ENCODE data around the gene MBD3L2B. TPM values are rescaled to one million over a fixed set of nuclear protein-coding genes. Genes with fewer than 3 reads are reported as not detected.
"Not testable (repeated sequence)": the region's sequence is repeated elsewhere in the genome, so short reads cannot be mapped to it uniquely, and the experiment has no call there.

Gene MBD3L2B
- total RNA-seq = not detected in 2 replicates

- intact Hi-C loops (cut with micrococcal nuclease) = not testable (repeated sequence)
These were observed at the start of gene MBD3L2B for GRCh38 chr19:7021331-7021730. Gene MBD3L2B, minus strand, starts transcription at chr19:7021431. Its CDS starts 34 bp downstream, at chr19:7021397.

- intact Hi-C loops (cut with micrococcal nuclease) = loop anchor here (10.0 kb wide), 1 partner anchor 695 kb away; the partner anchor contains the start of genes ALKBH7 and PSPN
These were observed 48.6 kb upstream of the MBD3L2B start for GRCh38 chr19:7069904-7070226.

GRCh38 chr19:7069042-7069903 lies 48.0 kb upstream of the MBD3L2B start, which contains the start of gene ZNF557:
Gene ZNF557, plus strand, starts transcription at chr19:7069703. Its CDS starts 5,372 bp downstream, at chr19:7075075.
- intact Hi-C loops (cut with micrococcal nuclease) = loop anchor here (10.0 kb wide), 1 partner anchor 694 kb away; the partner anchor contains the start of genes ALKBH7 and PSPN

GRCh38 chr19:7068599-7068998 lies 47.4 kb upstream of the MBD3L2B start:
- intact Hi-C loops (cut with micrococcal nuclease) = loop anchor here (10.0 kb wide), 1 partner anchor 694 kb away; the partner anchor contains the start of genes ALKBH7 and PSPN

GRCh38 chr19:7067716-7068115 lies 46.5 kb upstream of the MBD3L2B start:
- intact Hi-C loops (cut with micrococcal nuclease) = loop anchor here (10.0 kb wide), 1 partner anchor 693 kb away; the partner anchor contains the start of genes ALKBH7 and PSPN

GRCh38 chr19:7067122-7067521 lies 45.9 kb upstream of the MBD3L2B start:
- intact Hi-C loops (cut with micrococcal nuclease) = loop anchor here (10.0 kb wide), 1 partner anchor 692 kb away; the partner anchor contains the start of genes ALKBH7 and PSPN

- intact Hi-C loops (cut with micrococcal nuclease) = loop anchor here (10.0 kb wide), 1 partner anchor 689 kb away; the partner anchor contains the start of genes ALKBH7 and PSPN
These were observed 42.7 kb upstream of the MBD3L2B start for GRCh38 chr19:7063764-7064418.

GRCh38 chr19:7063339-7063738 lies 42.1 kb upstream of the MBD3L2B start:
- intact Hi-C loops (cut with micrococcal nuclease) = loop anchor here (10.0 kb wide), 1 partner anchor 689 kb away; the partner anchor contains the start of genes ALKBH7 and PSPN

GRCh38 chr19:7059977-7060376 lies 38.7 kb upstream of the MBD3L2B start:
- intact Hi-C loops (cut with micrococcal nuclease) = loop anchor here (10.0 kb wide), 1 partner anchor 685 kb away; the partner anchor contains the start of genes ALKBH7 and PSPN

- intact Hi-C loops (cut with micrococcal nuclease) = not testable (repeated sequence)
These were observed 37.3 kb upstream of the MBD3L2B start, which contains the start of gene MBD3L3 for GRCh38 chr19:7058576-7058975. Gene MBD3L3, minus strand, starts transcription at chr19:7058676. Its CDS starts 71 bp downstream, at chr19:7058605.

- intact Hi-C loops (cut with micrococcal nuclease) = not testable (repeated sequence)
These were observed 35.1 kb upstream of the MBD3L2B start for GRCh38 chr19:7056371-7056770.

- intact Hi-C loops (cut with micrococcal nuclease) = not testable (repeated sequence)
These were observed 34.4 kb upstream of the MBD3L2B start for GRCh38 chr19:7055679-7056078.

- intact Hi-C loops (cut with micrococcal nuclease) = not testable (repeated sequence)
These were observed 33.6 kb upstream of the MBD3L2B start for GRCh38 chr19:7054635-7055368.

GRCh38 chr19:7052896-7053295 lies 31.7 kb upstream of the MBD3L2B start:
- intact Hi-C loops (cut with micrococcal nuclease) = not testable (repeated sequence)

GRCh38 chr19:7051421-7051820 lies 30.2 kb upstream of the MBD3L2B start:
- intact Hi-C loops (cut with micrococcal nuclease) = not testable (repeated sequence)

- intact Hi-C loops (cut with micrococcal nuclease) = not testable (repeated sequence)
These were observed 27.8 kb upstream of the MBD3L2B start, which contains the start of gene MBD3L2 for GRCh38 chr19:7049021-7049420. Gene MBD3L2, plus strand, starts transcription at chr19:7049321. Its CDS starts 53 bp downstream, at chr19:7049374.

GRCh38 chr19:7041563-7041962 lies 20.3 kb upstream of the MBD3L2B start:
- intact Hi-C loops (cut with micrococcal nuclease) = not testable (repeated sequence)

- intact Hi-C loops (cut with micrococcal nuclease) = not testable (repeated sequence)
These were observed 18.8 kb upstream of the MBD3L2B start, which contains the start of gene MBD3L4 for GRCh38 chr19:7040079-7040478. Gene MBD3L4, minus strand, starts transcription at chr19:7040179. Its CDS starts 35 bp downstream, at chr19:7040144.

GRCh38 chr19:7030278-7030677 lies 9.0 kb upstream of the MBD3L2B start, which contains the start of gene MBD3L5:
Gene MBD3L5, plus strand, starts transcription at chr19:7030578. Its CDS starts 34 bp downstream, at chr19:7030612.
- intact Hi-C loops (cut with micrococcal nuclease) = not testable (repeated sequence)

GRCh38 chr19:7028790-7029189 lies 7.6 kb upstream of the MBD3L2B start:
- intact Hi-C loops (cut with micrococcal nuclease) = not testable (repeated sequence)

Measured in T-helper 2 cell treated with Interferon-gamma antibody and Interleukin-4, amounts not matched to agents 100 ng/mL and 5 ng/mL, for 36 hours (primary cell).